DOHH2 (cell line): ENCODE measurements around the gene EPHA10.

Source experiments
- CTCF ChIP-seq: fragments of 200-600 bp; sonication (generic); IDR thresholded peaks from one replicate; pipeline ENCODE4 v1.5.1; 2014; ENCODE audit warnings: antibody characterized with exemption, mild to moderate bottlenecking, low read depth, low read length; ENCODE audit not compliant: poor library complexity, severe bottlenecking
- EZH2phosphoT487 ChIP-seq: fragments of 200-600 bp; sonication (generic); IDR thresholded peaks from 2 replicates; pipeline ENCODE4 v1.6.1; 2017; ENCODE audit warnings: borderline replicate concordance, mild to moderate bottlenecking, antibody characterized with exemption, low read length, moderate library complexity, mixed read lengths

- TF ChIP-seq CTCF: no peak
- no peak for TF ChIP-seq EZH2phosphoT487
Observed at GRCh38 chr1:37723390-37724078, 41.4 kb downstream of the EPHA10 start.
